ENCODE data around the gene P4HTM.

DNA sequence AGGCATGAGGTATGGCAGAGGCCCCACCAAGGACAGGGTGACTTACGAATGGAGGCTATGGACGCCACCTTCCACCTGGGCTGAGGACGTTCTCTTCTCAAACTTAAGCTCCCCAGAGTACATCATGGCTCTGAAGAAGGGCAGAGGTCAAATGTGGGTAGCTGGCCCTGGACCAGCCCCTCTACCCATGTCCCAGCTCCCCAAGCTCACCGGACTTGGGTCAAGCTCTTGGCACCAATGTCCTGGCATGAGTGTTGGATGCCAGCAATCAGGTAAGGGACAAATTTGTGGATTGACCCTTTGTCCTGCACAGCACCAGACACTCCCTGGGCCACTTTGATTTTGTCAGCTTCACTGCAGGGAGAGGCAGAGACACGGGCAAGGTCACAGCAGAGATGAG is 34.4 kb downstream of the P4HTM start:
- TF ChIP-seq, protein P1, sequence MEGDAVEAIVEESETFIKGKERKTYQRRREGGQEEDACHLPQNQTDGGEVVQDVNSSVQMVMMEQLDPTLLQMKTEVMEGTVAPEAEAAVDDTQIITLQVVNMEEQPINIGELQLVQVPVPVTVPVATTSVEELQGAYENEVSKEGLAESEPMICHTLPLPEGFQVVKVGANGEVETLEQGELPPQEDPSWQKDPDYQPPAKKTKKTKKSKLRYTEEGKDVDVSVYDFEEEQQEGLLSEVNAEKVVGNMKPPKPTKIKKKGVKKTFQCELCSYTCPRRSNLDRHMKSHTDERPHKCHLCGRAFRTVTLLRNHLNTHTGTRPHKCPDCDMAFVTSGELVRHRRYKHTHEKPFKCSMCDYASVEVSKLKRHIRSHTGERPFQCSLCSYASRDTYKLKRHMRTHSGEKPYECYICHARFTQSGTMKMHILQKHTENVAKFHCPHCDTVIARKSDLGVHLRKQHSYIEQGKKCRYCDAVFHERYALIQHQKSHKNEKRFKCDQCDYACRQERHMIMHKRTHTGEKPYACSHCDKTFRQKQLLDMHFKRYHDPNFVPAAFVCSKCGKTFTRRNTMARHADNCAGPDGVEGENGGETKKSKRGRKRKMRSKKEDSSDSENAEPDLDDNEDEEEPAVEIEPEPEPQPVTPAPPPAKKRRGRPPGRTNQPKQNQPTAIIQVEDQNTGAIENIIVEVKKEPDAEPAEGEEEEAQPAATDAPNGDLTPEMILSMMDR (IDR thresholded peaks at IDR 0.05), result no peak
- TF ChIP-seq EP300 (IDR thresholded peaks at IDR 0.05) (no peak), POLR2A (IDR thresholded peaks at IDR 0.05) (no peak)
